ENCODE results near the gene MYCBP.

- TF ChIP-seq POLR2AphosphoS5 (IDR thresholded peaks at IDR 0.05; ENCODE audit: low read depth, low read length), result no peak
- no peak for TF ChIP-seq REST (IDR thresholded peaks at IDR 0.05; ENCODE audit: insufficient read depth in 1 of 2, low read depth in 2 of 2, low read length in 2 of 2)
- TF ChIP-seq TAF1 (IDR thresholded peaks at IDR 0.05; ENCODE audit: borderline replicate concordance, insufficient read depth, low read length), result no peak
- no peak for TF ChIP-seq SIN3A (IDR thresholded peaks at IDR 0.05; ENCODE audit: borderline replicate concordance, insufficient read depth, low read length)
Measured at GRCh38 chr1:38915352-38915948, 42.3 kb upstream of the MYCBP start.
